Right cardiac atrium (tissue), 5 donors: Measurements from ENCODE around the gene KIF13A. TPM values are rescaled to one million over a fixed set of nuclear protein-coding genes. Genes with fewer than 3 reads are reported as not detected.
"Not testable (repeated sequence)": the region's sequence is repeated elsewhere in the genome, so short reads cannot be mapped to it uniquely, and the experiment has no call there.

ENCODE experiments used
- ATAC-seq, 2 donors: fragments of 200-7000 bp; cut with Tn5 transposase; one replicate each; pipeline versions ENCODE4 v1.8.0 to v1.9.1; 2020; ENCODE audit warnings: moderate library complexity in 2 of 2, mild to moderate bottlenecking in 1 of 2
- DNase-seq, 3 donors: peaks; one replicate each; pipeline ENCODE4 v3.0.0-alpha.2; 2020
- H3K27ac ChIP-seq: one replicate; pipeline ENCODE4 v1.5.1; 2013; ENCODE audit warnings: mild to moderate bottlenecking, low read length, control low read depth, moderate library complexity
- H3K27me3 ChIP-seq: one replicate; pipeline ENCODE4 v1.6.1; 2013; ENCODE audit not compliant: control insufficient read depth, insufficient read depth
- H3K4me1 ChIP-seq: one replicate; pipeline ENCODE4 v1.6.1; 2013; ENCODE audit warnings: low read length; ENCODE audit not compliant: control insufficient read depth, insufficient read depth
- H3K4me3 ChIP-seq: one replicate; pipeline ENCODE4 v1.5.1; 2013; ENCODE audit warnings: low read length, control low read depth
- H3K9me3 ChIP-seq: one replicate; pipeline ENCODE4 v1.6.1; 2013; ENCODE audit warnings: low read length; ENCODE audit not compliant: control insufficient read depth
- WGBS: extraction: QIAGEN DNeasy Blood & Tissue Kit; methylation state at CpG from one replicate; pipeline ENCODE4 v1.1.7; 2013; 5-methylcytosine and 5-hydroxymethylcytosine counted together
- intact Hi-C, 4 donors: fragments of 100-400 bp; cut with DNase I; formaldehyde crosslinking; loops; one replicate each; pipeline versions ENCODE4 v1.11.0 to v1.14.0; 2022 to 2023
- polyA plus RNA-seq: library from polyadenylated mRNA; stranded (reverse); fragments of 200-250 nt; gene quantifications from one replicate; pipeline ENCODE4 v1.2.3, GENCODE V29; 2013
- total RNA-seq, 4 donors: library from RNA; stranded (reverse); fragmentation: NEBNext Ultra II Directional; extraction: Animal tissue kit (Norgen Biotek cat#: 25700); gene quantifications; one replicate each; pipeline ENCODE4 v1.2.1, GENCODE V29; 2021
- donor health status: healthy with polysubstance abuse.
- donor health status: DM: no; HTN: yes; CAD: no.
- donor health status: DM: no; HTN: no; CAD: no.
- donor health status: DM: no; HTN: yes; CAD: no; lungs with severe emphysema.
- donor health status: DM: yes; HTN: yes; CAD: no.

KIF13A gene
- total and polyA plus RNA-seq, 5 donors, result 27.2 to 79.6 (median 67.3) TPM

DNA sequence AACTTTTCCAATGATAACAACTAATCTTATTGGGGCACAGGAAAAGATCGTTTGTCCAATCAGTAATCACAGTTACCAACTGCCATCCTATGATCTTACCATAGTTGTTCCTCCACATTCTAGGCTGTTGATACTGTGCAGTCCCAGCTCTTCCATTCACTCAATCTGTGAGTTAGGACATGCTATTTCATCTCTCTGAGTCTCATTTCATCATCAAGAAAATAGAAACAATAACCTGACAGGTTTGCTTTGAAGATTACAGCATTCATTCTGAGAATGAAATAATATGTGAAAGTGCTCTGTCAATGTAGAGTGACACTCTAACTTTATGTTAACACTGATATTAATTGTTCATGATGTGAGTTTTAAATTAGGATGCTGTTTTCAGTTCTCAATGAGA lies 89.8 kb downstream of the KIF13A start:
- no peak for DNase-seq
- 80% methylated on average over 1 of the region's 1 CpG for WGBS

DNA sequence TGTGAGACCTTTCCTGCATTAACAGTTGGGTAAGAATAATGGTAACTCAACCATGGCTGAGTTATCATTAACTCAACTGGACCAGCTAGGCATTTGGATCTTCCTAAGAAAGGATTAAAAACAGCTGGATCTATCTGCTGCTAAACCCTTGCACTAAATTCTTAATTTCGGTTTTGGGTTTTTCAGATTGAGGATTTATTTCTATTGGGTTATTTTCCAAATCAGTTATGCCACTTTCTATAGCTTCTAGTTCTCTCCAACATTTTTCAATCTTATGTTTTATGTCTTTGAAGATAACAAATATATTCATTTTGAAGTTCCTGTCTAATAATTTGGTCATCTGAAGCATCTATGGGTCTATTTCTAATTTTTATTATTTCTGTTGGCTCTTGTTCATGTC lies 92.5 kb downstream of the KIF13A start:
- H3K27ac ChIP-seq, result no peak overlapping the region
- 94% methylated on average over 1 of the region's 1 CpG for WGBS
- no peaks in the 10 kb centered on the region for H3K9me3 ChIP-seq
- intact Hi-C loops, result no loop called here
- no peak for DNase-seq
- H3K4me1 ChIP-seq, result peaks cover 1% of the 10 kb centered on the region
- H3K27me3 ChIP-seq, result no peaks in the 10 kb centered on the region
- H3K4me3 ChIP-seq, result no peak overlapping the region
- no peak for ATAC-seq

More for the DNA sequence above, 89.8 kb downstream of the KIF13A start:
- H3K27ac ChIP-seq, result no peak overlapping the region
- intact Hi-C loops, result no loop called here
- H3K4me1 ChIP-seq, result peaks cover 1% of the 10 kb centered on the region
- H3K9me3 ChIP-seq, result no peaks in the 10 kb centered on the region
- H3K4me3 ChIP-seq, result no peak overlapping the region
- H3K27me3 ChIP-seq, result no peaks in the 10 kb centered on the region
- ATAC-seq, result no peak

DNA sequence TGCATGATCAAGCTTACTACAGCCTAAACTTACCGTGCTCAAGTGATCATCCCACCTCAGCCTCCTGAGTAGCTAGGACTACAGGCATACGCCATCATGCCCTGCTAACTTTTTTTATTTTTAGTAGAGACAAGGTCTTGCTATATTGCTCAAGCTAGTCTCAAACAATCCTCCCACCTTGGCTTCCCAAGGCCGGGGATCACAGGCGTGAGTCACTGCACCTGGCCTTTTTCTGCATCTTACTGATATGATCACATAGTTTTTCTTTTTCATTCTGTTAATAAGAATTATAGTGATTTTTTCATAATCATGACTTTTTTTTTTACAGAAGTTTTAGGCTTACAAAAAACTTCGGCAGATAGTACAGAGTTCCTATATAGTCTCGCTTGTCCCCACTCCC lies 93.2 kb downstream of the KIF13A start:
- Histone ChIP-seq H3K27me3 (no peaks in the 10 kb centered on the region), H3K4me1 (peaks cover 3% of the 10 kb centered on the region), H3K9me3 (no peaks in the 10 kb centered on the region), H3K4me3 (no peak overlapping the region), H3K27ac (no peak overlapping the region)
- ATAC-seq, result no peak
- no peak for DNase-seq
- intact Hi-C loops, result no loop called here
- WGBS, result over 99% methylated on average over 6 of the region's 6 CpGs

DNA sequence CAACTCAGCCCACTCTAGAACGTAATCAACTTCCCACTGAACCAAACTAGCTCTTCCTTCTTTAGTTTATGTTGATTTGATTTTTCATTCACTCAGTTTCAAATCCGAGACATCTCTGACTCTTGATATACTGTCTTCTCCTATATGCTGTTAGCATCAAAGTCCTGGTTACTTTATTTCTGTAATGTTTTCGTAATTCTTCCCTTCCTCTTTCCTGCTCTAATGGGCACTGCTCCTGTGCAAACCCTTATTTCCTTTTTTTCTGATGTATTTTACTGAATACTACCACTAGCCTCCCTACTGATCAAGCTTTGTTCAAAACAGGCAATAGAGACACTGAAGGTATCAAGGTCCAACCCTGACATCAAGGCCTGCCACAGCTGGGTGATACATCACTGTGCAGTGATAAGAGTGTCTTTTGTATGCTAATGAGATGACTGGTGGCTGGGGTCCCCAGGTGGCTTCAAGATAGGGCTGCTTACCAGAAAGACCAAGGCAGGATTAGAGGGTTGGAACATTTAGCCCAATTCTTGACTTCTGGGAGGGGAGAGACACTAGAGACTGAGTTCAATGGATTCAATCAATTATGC lies 95.2 kb downstream of the KIF13A start:
- peaks cover 3% of the 10 kb centered on the region for H3K4me1 ChIP-seq
- no peaks in the 10 kb centered on the region for H3K9me3 ChIP-seq
- DNase-seq, result no peak
- WGBS, result 83% methylated on average over 3 of the region's 3 CpGs
- no peaks in the 10 kb centered on the region for H3K27me3 ChIP-seq
- H3K27ac ChIP-seq, result no peak overlapping the region
- ATAC-seq, result no peak
- H3K4me3 ChIP-seq, result no peak overlapping the region
- intact Hi-C loops, result no loop called here

DNA sequence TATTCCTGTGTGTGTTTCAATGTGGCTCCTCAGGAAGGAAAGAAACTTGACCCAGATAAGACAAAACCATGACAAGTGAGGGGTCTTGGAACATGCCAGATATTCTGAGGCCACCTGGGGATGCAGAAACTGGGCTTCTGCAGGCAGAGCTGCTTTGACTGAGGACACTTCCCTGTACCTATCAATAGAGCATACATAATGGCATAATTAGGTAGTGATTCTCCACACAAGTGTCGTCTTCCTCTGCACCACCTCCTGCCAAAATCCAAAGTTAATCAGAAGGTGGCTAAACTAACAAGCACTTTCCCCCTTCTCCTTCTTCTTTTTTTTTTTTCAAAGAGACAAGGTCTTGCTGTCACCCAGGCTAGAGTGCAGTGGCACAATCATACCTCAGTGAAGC lies 97.1 kb downstream of the KIF13A start:
- WGBS, result 43% methylated on average over 1 of the region's 1 CpG
- no peak for DNase-seq
- intact Hi-C loops, result no loop called here
- Histone ChIP-seq H3K27ac (no peak overlapping the region), H3K4me1 (peaks cover 5% of the 10 kb centered on the region), H3K9me3 (no peaks in the 10 kb centered on the region), H3K27me3 (no peaks in the 10 kb centered on the region), H3K4me3 (no peak overlapping the region)
- no peak for ATAC-seq

DNA sequence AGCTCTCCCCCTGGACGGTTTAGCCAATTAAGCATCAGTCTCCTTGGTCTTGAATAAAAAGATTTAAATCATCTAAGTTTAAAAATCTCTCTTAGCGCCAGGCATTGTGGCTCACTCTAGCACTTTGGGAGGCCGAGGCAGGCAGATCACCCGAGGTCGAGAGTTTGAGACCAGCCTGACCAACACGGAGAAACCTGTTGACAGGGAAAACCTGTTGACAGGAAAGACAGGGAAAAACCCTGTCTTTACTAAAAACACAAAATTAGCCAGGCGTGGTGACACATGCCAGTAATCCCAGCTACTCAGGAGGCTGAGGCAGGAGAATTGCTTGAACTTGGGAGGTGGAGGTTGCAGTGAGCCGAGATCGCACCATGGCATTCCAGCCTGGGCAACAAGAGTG lies 97.7 kb downstream of the KIF13A start:
- H3K9me3 ChIP-seq, ATAC-seq, H3K4me1 ChIP-seq, H3K27me3 ChIP-seq, H3K4me3 ChIP-seq, intact Hi-C loops, DNase-seq, H3K27ac ChIP-seq: not testable (repeated sequence)
- 91% methylated on average over 9 of the region's 9 CpGs for WGBS

DNA sequence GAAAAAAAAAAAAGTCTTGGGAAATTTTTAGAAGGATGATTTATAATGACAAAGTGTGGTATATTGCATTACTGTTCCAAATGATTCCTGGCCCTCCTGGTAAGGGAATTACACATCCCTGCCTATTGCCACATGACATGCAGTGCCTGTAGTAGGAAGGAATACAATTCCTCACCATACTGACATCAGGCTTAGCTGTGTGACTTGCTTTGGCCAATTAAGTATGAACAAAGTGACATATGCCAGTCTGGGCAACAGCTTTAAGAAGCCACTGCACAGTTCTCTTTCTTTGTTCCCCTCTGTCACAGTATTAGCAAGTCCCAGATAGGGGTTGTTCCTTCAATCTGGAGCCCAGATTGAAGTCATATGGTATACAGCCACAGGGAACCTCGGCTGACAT lies 100.5 kb downstream of the KIF13A start:
- Histone ChIP-seq H3K27ac (no peak overlapping the region), H3K4me3 (no peak overlapping the region), H3K27me3 (no peaks in the 10 kb centered on the region), H3K9me3 (no peaks in the 10 kb centered on the region), H3K4me1 (peaks cover 5% of the 10 kb centered on the region)
- 78% methylated on average over 1 of the region's 1 CpG for whole genome bisulfite sequencing
- DNase-seq, result no peak
- intact Hi-C loops, result no loop called here
- ATAC-seq, result no peak

DNA sequence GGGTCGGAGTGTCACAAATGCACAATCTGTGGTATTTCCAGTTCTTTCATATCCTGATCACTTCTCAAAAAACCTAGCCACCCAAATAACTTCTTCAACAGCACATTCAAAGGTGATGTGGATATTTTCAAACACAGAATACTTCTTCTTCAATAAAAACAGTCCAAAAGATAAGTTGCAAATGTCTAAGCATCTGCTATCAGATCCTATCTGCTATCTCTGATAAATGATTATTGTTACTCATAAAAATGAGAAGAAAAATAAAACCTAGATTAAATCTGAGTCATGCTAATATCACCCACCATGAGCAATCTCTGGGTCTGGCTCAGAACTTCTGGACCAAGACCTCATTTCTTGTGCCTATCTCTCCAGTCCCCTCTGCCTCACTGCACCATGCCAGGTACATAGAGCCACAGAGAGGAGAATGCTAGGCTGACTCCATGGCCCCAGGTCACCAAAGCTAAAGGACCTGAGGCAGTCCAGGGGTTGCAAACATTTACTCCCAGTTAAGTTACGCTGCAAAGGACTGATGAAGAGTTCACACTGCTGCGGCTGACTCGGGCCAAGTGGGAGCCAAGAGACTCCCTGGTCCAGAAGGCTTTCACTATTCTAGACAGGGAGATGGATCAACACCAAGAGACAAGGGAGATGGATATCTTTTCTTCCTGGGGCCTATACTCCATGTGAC lies 101.4 kb downstream of the KIF13A start:
- no peak overlapping the region for H3K27ac ChIP-seq
- intact Hi-C loops, result no loop called here

DNA sequence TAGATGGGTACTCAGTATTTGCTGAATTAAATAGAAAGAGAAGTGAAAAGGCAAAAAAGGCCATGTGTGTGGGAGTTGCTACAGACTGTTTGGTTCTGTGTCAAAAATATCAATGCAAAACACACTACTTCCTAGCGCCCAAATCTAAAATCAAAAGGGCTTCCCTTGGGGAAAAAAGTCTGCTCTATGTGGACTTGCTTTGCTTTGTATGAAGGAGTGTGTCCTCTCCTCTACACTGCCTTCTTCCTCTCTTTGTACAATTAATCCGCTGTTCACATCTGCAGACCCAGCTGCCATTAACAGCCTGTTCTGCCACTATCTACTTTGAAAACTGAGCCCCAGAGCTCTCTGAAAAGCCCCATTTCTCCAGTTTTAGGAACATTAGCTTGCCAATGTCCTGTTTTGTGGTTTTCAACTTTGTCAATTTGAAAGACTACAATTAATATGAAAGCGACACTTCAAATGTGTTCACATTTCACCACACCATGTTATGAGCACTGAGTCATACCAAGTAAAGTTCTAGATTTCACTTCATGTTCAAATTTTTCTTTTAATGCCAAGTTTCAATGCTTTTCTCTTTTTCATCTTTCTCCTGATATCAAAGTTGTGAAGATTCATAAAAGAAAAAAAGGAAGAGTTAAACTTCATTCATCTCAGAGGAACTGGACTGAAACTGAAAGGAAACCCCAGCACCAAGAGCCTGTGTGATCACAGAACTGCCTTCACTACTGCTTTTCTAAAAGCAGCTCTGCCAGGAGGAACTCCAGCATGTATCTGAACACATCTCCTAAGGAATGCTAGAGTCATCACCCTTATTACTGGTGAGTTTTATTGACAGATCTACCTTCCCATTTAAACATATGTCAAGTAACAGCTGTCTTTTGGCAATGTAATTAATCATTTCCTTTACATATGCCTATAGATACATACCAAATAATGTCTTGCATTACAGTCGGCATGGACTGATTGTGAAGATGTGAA lies 102.6 kb downstream of the KIF13A start:
- intact Hi-C loops, result no loop called here
- 46% methylated on average over 4 of the region's 4 CpGs for WGBS
- Histone ChIP-seq H3K27me3 (no peaks in the 10 kb centered on the region), H3K4me1 (peaks cover 3% of the 10 kb centered on the region), H3K4me3 (no peak overlapping the region), H3K9me3 (no peaks in the 10 kb centered on the region), H3K27ac (no peak overlapping the region)
- DNase-seq (no peak), ATAC-seq (peak; percentile 20 to 56)

More for the DNA sequence above, 101.4 kb downstream of the KIF13A start:
- Histone ChIP-seq H3K4me1 (peaks cover 5% of the 10 kb centered on the region), H3K9me3 (no peaks in the 10 kb centered on the region), H3K4me3 (no peak overlapping the region), H3K27me3 (no peaks in the 10 kb centered on the region)
- ATAC-seq (peak in 1 of 2 donors; percentile 16), DNase-seq (peak in 1 of 3 donors; percentile 31)
- WGBS, result 92% methylated on average over 4 of the region's 4 CpGs

DNA sequence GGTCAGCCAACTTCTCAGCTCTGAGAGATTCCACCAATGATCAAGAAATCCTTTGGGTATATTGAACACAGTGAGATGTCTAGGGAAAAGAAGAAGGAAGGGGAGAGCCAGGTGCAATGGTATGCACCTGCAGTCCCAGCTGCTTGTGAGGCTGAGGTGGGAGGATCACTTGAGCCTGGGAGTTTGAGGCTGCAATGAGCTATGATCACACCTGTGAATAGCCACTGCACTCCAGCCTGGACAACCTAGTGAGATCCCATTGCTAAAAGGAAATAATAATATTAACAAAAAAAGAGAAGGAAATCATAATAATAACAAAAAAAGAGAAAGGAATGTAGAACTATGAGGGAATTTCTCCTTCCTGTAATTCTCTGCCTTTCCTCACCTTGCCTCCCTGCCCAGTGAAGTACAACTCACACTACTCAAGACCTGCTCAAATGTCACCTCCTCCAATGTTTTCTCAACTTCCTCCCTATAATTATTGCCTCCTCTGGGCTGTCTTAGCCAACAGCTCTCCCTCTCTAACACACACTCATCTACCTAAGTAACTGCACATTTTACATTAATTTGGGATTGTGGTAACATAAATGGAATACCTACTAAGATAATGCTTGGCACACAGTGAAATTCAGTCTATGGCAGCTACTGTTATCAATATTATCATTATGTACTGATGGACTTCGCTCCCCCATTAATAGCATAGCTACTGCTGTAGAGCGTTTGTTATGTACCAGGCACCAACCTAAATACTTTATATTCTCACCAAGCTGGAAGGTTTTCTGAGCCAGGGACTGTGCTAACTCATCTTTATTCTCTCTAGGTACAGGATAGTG lies 103.6 kb downstream of the KIF13A start:
- Histone ChIP-seq H3K27ac (no peak overlapping the region), H3K4me1 (peaks cover 2% of the 10 kb centered on the region), H3K4me3 (no peak overlapping the region), H3K27me3 (no peaks in the 10 kb centered on the region), H3K9me3 (no peaks in the 10 kb centered on the region)
- intact Hi-C loops, result no loop called here
- WGBS, result 94% methylated on average over 2 of the region's 2 CpGs
- ATAC-seq, result no peak
- no peak for DNase-seq
